K562 (cell line): ENCODE data around the gene MBOAT2. TPM values are rescaled to one million over a fixed set of nuclear protein-coding genes. Genes with fewer than 3 reads are reported as not detected.

Source experiments
- ATAC-seq: fragments of 200-7000 bp; cut with Tn5 transposase; 3 replicates; pipeline ENCODE4 v1.9.1; 2020; ENCODE audit warnings: moderate library complexity
- BruUV-seq: library from RNA; stranded (reverse); fragments of 400-500 nt; replicated peaks from 2 replicates; lab custom pipeline; 2021; lab: Mats Ljungman, UMichigan
- CTCF ChIA-PET: fragments of 300-600 bp; formaldehyde crosslinking; extraction: SDS; loops from one replicate; lab custom pipeline; 2021; ENCODE audit warnings: low intra/inter-chr PET ratio; lab: Yijun Ruan, JAX
- POLR2A ChIA-PET: fragments of 300-600, 350-650 bp; sonication (Branson Sonifier 250); formaldehyde crosslinking; extraction: SDS; loops from one replicate; lab custom pipeline; 2021; ENCODE audit warnings: antibody characterized with exemption, inconsistent platforms; lab: Yijun Ruan, JAX
- DNase-seq, 4 experiments: peaks; one replicate each; pipeline versions ENCODE4 v3.0.0 to v3.0.0-alpha.2; 2011 to 2018; ENCODE audit warnings: low spot score in 3 of 4, mixed read lengths in 3 of 4; ENCODE audit errors: extremely low read depth in 1 of 4
- FAIRE-seq: peaks from 2 replicates; lab custom pipeline; 2011; peaks lifted over from hg19 to GRCh38; lab: Jason Lieb, UNC
- H2AFZ ChIP-seq: 2 replicates; pipeline ENCODE4 v1.6.0; 2011; ENCODE audit warnings: low read depth, low read length, control low read depth, inconsistent platforms
- H3K27ac ChIP-seq: fragments of 200-600 bp; 3 replicates; pipeline ENCODE4 v1.8.0; 2011; ENCODE audit warnings: low read depth, mild to moderate bottlenecking, control low read depth, inconsistent platforms, low read length, moderate library complexity, mixed read lengths; ENCODE audit errors: extremely low read depth
- H3K27me3 ChIP-seq, 2 experiments: fragments of 300-600 bp in 1 of 2; 2 replicates in 1 of 2; 3 replicates in 1 of 2; pipeline versions ENCODE4 v1.6.0 to v1.8.0; 2011; ENCODE audit warnings: inconsistent platforms in 2 of 2, low read length in 2 of 2, mild to moderate bottlenecking in 1 of 2, mixed read lengths in 1 of 2, moderate library complexity in 1 of 2; ENCODE audit not compliant: control insufficient read depth in 2 of 2, insufficient read depth in 2 of 2
- H3K36me3 ChIP-seq: fragments of 300-600 bp; 3 replicates; pipeline ENCODE4 v1.8.0; 2011; ENCODE audit warnings: mild to moderate bottlenecking, low read length, inconsistent platforms; ENCODE audit not compliant: control insufficient read depth, insufficient read depth
- H3K4me1 ChIP-seq, 2 experiments: fragments of 200-600 bp in 1 of 2; replicated peaks in 1 of 2; 2 replicates in 1 of 2; 3 replicates in 1 of 2; pipeline versions ENCODE4 v1.5.1 to v1.8.0; 2011; ENCODE audit warnings: inconsistent platforms in 2 of 2, low read length in 2 of 2, mild to moderate bottlenecking in 1 of 2, mixed read lengths in 1 of 2, moderate library complexity in 1 of 2; ENCODE audit not compliant: control insufficient read depth in 2 of 2, insufficient read depth in 2 of 2
- H3K4me2 ChIP-seq: 2 replicates; pipeline ENCODE4 v1.6.1; 2011; ENCODE audit warnings: low read length, control low read depth, inconsistent platforms, mixed read lengths; ENCODE audit not compliant: insufficient read depth
- H3K4me3 ChIP-seq: fragments of 200-600 bp; sonication (generic), shearing (Covaris generic); 2 replicates; pipeline ENCODE4 v1.5.1; 2016; ENCODE audit warnings: control low read depth, inconsistent platforms
- H3K79me2 ChIP-seq: fragments of 200-600 bp; 3 replicates; pipeline ENCODE4 v1.8.0; 2011; ENCODE audit warnings: low read length, inconsistent platforms; ENCODE audit not compliant: control insufficient read depth, insufficient read depth
- H3K9ac ChIP-seq, 2 experiments: 2 replicates each; pipeline versions ENCODE4 v1.6.0 to v1.6.1; 2011; ENCODE audit warnings: low read depth in 2 of 2, low read length in 2 of 2, control low read depth in 1 of 2, inconsistent platforms in 1 of 2, mild to moderate bottlenecking in 1 of 2, mixed read lengths in 1 of 2; ENCODE audit not compliant: insufficient read depth in 1 of 2
- H3K9me1 ChIP-seq: one replicate; pipeline ENCODE4 v1.6.0; 2011; ENCODE audit warnings: inconsistent platforms, mild to moderate bottlenecking, low read length, moderate library complexity; ENCODE audit not compliant: control insufficient read depth, insufficient read depth
- H3K9me3 ChIP-seq: replicated peaks from 2 replicates; pipeline ENCODE4 v1.5.1; 2011; ENCODE audit warnings: low read depth, low read length, inconsistent platforms; ENCODE audit not compliant: control insufficient read depth, insufficient read depth
- H4K20me1 ChIP-seq: replicated peaks from 2 replicates; pipeline ENCODE4 v1.6.1; 2011; ENCODE audit warnings: low read length, inconsistent platforms, mixed read lengths; ENCODE audit not compliant: control insufficient read depth, insufficient read depth
- BHLHE40 ChIP-seq: IDR thresholded peaks from 2 replicates; pipeline ENCODE4 v1.6.1; 2011; ENCODE audit warnings: low read length, improper control_type of control experiment
- CBFA2T2 ChIP-seq: fragments of 450-650 bp; conservative IDR thresholded peaks from 2 replicates; pipeline ENCODE4 v1.6.1; 2017; ENCODE audit warnings: mild to moderate bottlenecking
- CBX3 ChIP-seq, 2 experiments: IDR thresholded peaks; 1 replicate in 1 of 2; 2 replicates in 1 of 2; pipeline ENCODE4 v1.6.1; 2012; ENCODE audit warnings: inconsistent platforms in 2 of 2, low read length in 2 of 2, borderline replicate concordance in 1 of 2, control low read depth in 1 of 2
- DPF2 ChIP-seq: fragments of 450-650 bp; IDR thresholded peaks from 2 replicates; pipeline ENCODE4 v1.6.1; 2016
- ILF3 ChIP-seq: fragments of 450-650 bp; IDR thresholded peaks from 2 replicates; pipeline ENCODE4 v1.6.1; 2018; ENCODE audit warnings: antibody characterized with exemption, mild to moderate bottlenecking, moderate library complexity, borderline replicate concordance
- KAT7 ChIP-seq: sonication (generic); formaldehyde crosslinking; IDR thresholded peaks from 2 replicates; pipeline ENCODE4 v1.8.0; 2022; ENCODE audit warnings: missing genetic modification reagents, mild to moderate bottlenecking, borderline replicate concordance
- KDM1A ChIP-seq, 2 experiments: fragments of 450-650 bp; IDR thresholded peaks; 2 replicates each; pipeline ENCODE4 v1.6.1; 2016; ENCODE audit warnings: mild to moderate bottlenecking in 2 of 2
- MEF2D ChIP-seq: conservative IDR thresholded peaks from 2 replicates; pipeline ENCODE4 v1.6.1; 2016; ENCODE audit warnings: low read depth, missing genetic modification characterization, missing compliant biosample characterization
- MNT ChIP-seq, 2 experiments: fragments of 450-650 bp; conservative IDR thresholded peaks; 2 replicates each; pipeline ENCODE4 v1.6.1; 2017; ENCODE audit warnings: mild to moderate bottlenecking in 2 of 2, moderate library complexity in 2 of 2
- MXI1 ChIP-seq: IDR thresholded peaks from 2 replicates; pipeline ENCODE4 v1.6.1; 2011; ENCODE audit warnings: low read depth, mild to moderate bottlenecking, improper control_type of control experiment, low read length
- MYC ChIP-seq, 2 experiments: fragments of 250-450 bp in 1 of 2; sonication (Bioruptor Pico) in 1 of 2; IDR thresholded peaks; 2 replicates each; pipeline versions ENCODE4 v1.5.1 to v1.6.1; 2012 to 2021; ENCODE audit warnings: low read depth in 2 of 2, borderline replicate concordance in 1 of 2, improper control_type of control experiment in 1 of 2, low read length in 1 of 2, mild to moderate bottlenecking in 1 of 2, moderate library complexity in 1 of 2
- SREBF2 ChIP-seq: sonication (generic); formaldehyde crosslinking; IDR thresholded peaks from 2 replicates; pipeline ENCODE4 v1.4.0; 2020; ENCODE audit warnings: mild to moderate bottlenecking, missing genetic modification reagents
- STAT5A ChIP-seq: IDR thresholded peaks from 2 replicates; pipeline ENCODE4 v1.6.1; 2012; ENCODE audit warnings: low read length, inconsistent platforms, borderline replicate concordance
- TAF1 ChIP-seq: IDR thresholded peaks from 2 replicates; pipeline ENCODE4 v1.6.1; 2011; ENCODE audit warnings: mild to moderate bottlenecking, low read length, moderate library complexity; ENCODE audit not compliant: insufficient read depth, control insufficient read depth, severe bottlenecking; ENCODE audit errors: extremely low read depth
- WGBS: fragments of 100-300 bp; shearing (Covaris generic); methylation state at CpG from one replicate; pipeline ENCODE4 v1.1.6; 2016; ENCODE audit warnings: low coverage, mixed read lengths; ENCODE audit not compliant: insufficient coverage; ENCODE audit errors: missing lambda C conversion rate; 5-methylcytosine and 5-hydroxymethylcytosine counted together
- in situ Hi-C: fragments of 300-500 bp; cut with MboI; formaldehyde crosslinking; loops from 4 replicates; pipeline ENCODE4 v1.15.0; 2018; ENCODE audit warnings: inconsistent platforms, mixed read lengths
- intact Hi-C: fragments of 100-400 bp; cut with micrococcal nuclease; formaldehyde crosslinking; loops from 2 replicates; pipeline ENCODE4 v1.14.2; 2022
- polyA plus RNA-seq, 8 experiments: library from polyadenylated mRNA; depleted of rRNA in 4 of 8; stranded (reverse) in 5 of 8; unstranded in 3 of 8; fragments of >200 nt; fragmentation: Nextera tagmentation in 2 of 8; fragmentation: Illumina TruSeq in 1 of 8; extraction: Ambion mirVana in 2 of 8; extraction: Trizol in 1 of 8; gene quantifications; 2 replicates each; pipeline versions ENCODE4 v1.2.1 to v1.2.3, GENCODE V29; 2011 to 2014; ENCODE audit warnings: inconsistent platforms in 1 of 8, missing spikeins in 1 of 8
- total RNA-seq, 7 experiments: library from RNA; depleted of rRNA in 6 of 7; stranded (reverse); fragments of >200 nt in 6 of 7; fragmentation: Illumina TruSeq in 2 of 7; extraction: Trizol in 2 of 7; gene quantifications; 2 replicates each; pipeline versions ENCODE4 v1.2.1 to v1.2.3, GENCODE V29; 2011 to 2021; ENCODE audit warnings: low replicate concordance in 1 of 7
- TF ChIP-seq, protein P1 (sequence below): fragments of 150-350 bp; IDR thresholded peaks from 2 replicates; pipeline ENCODE4 v1.6.1; 2014; ENCODE audit warnings: low read depth, mild to moderate bottlenecking, low read length, borderline replicate concordance

Gene MBOAT2
- total and polyA plus RNA-seq, 9 of the 15 experiments (the other 6 are each of a cell fraction or from before 2014, with no cell fraction given), result 8.4 to 122 (median 27.6) TPM

DNA sequence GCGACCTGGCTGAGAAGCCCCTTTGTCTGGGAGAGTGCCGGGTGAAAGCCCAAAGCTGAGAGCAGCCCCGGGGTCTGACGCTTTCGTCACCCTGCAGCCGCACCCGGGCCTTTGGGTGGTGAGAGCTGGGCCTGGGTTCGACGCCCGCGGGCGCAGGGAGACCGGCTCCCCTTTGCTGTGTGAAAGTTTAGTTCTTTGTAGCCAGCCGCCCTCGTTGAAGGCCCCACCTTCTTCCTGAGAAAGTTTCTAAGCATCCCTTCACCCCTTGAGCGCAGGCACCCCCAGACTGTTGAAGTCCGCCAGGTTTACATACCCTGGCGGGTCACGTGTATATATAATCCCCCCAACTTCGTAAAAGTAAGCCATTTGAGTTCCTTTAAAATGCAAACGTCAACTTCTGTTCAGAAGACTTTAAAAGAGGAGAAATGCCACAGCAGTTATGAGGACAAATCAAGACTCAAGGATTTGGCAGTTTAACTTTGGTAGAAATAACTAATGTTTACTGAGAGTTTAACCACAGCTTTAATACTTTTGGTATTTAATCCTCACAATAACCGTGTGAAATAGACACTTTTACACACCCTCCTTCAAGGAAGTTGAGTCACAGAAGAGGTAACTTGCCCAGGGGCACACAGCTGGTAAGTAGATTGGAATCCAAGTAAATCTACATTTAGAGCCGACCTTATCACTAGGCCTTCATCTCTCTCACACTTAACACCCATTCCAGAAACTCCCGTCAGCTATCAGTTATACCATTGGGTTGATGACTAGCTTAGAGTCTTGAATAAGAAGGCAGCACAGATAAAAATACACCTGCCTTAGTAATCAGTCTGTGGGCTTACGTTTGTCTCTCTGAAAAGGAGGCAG is 1.1 kb upstream of the MBOAT2 start:
- TSS peak; percentile 80 for BruUV-seq
- POLR2A ChIA-PET, result interaction anchor here (0.6 to 3.0 kb wide), 4 partner anchors 12 to 165 kb away, joined by 4 to 9 read pairs (median 6); no protein-coding TSS in a partner anchor
- H3K9me1 ChIP-seq, result no peaks in the 10 kb centered on the region
- no peaks in the 10 kb centered on the region; the same call in 2 of the 3 replicates for H3K36me3 ChIP-seq
- peak overlapping the region; percentile 87 for H3K27ac ChIP-seq
- CTCF ChIA-PET, result no interaction called here
- in situ Hi-C loops, result no loop called here
- H4K20me1 ChIP-seq, result no peaks in the 10 kb centered on the region
- FAIRE-seq (peak; percentile 65), ATAC-seq (peak; percentile 10), DNase-seq (peak; percentile 37 to 57 (median 38))
- WGBS, result 7% methylated on average over 25 of the region's 25 CpGs
- H2AFZ ChIP-seq, result peak overlapping the region; percentile 84
- H3K4me3 ChIP-seq, result peak overlapping the region; percentile 68
- peaks cover 5% of the 10 kb centered on the region; the same call in 1 of the 2 replicates for H3K9me3 ChIP-seq
- intact Hi-C loops, result loop anchor here (5.0 kb wide), 1 partner anchor 98 kb away; no protein-coding TSS in a partner anchor
- peaks cover 52% of the 10 kb centered on the region for H3K79me2 ChIP-seq
- peaks cover 16 to 26% of the 10 kb centered on the region in 2 experiments; a peak in 4 of 5 replicates for H3K4me1 ChIP-seq
- H3K4me2 ChIP-seq, result peak overlapping the region; percentile 80
- H3K27me3 ChIP-seq, result no peaks in the 10 kb centered on the region
- H3K9ac ChIP-seq, result peak overlapping the region; percentile 79 to 97
- TF ChIP-seq TAF1 (no peak), CBX3 (IDR thresholded peaks at IDR 0.05; ENCODE audit: borderline replicate concordance in 1 of 2, low read length in 2 of 2) (peak in 1 of 2 experiments; percentile 64; a peak in 1 of 3 replicates), SREBF2 (CRISPR knock-in tag) (no peak), CBFA2T2 (peak; percentile 61), BHLHE40 (0 out of 2 replicates have a peak, but pooled peaks have one; percentile 7), DPF2 (peak; percentile 61), MNT (conservative IDR thresholded peaks at IDR 0.05) (0 out of 4 replicates have a peak, but pooled peaks have one; percentile 20 to 34), STAT5A (0 out of 2 replicates have a peak, but pooled peaks have one; percentile 30), MYC (IDR thresholded peaks at IDR 0.05; ENCODE audit: low read depth, low read length) (no peak), MYC (CRISPR knock-in tag; IDR thresholded peaks at IDR 0.05; ENCODE audit: borderline replicate concordance, low read depth) (no peak), KAT7 (CRISPR knock-in tag) (peak; percentile 29; the same call in 1 of the 2 replicates), ILF3 (no peak), KDM1A (IDR thresholded peaks at IDR 0.05) (peak; percentile 53 to 63; a peak in 3 of 4 replicates), MXI1 (no peak), MEF2D (tag) (no peak)
- TF ChIP-seq, protein P1, sequence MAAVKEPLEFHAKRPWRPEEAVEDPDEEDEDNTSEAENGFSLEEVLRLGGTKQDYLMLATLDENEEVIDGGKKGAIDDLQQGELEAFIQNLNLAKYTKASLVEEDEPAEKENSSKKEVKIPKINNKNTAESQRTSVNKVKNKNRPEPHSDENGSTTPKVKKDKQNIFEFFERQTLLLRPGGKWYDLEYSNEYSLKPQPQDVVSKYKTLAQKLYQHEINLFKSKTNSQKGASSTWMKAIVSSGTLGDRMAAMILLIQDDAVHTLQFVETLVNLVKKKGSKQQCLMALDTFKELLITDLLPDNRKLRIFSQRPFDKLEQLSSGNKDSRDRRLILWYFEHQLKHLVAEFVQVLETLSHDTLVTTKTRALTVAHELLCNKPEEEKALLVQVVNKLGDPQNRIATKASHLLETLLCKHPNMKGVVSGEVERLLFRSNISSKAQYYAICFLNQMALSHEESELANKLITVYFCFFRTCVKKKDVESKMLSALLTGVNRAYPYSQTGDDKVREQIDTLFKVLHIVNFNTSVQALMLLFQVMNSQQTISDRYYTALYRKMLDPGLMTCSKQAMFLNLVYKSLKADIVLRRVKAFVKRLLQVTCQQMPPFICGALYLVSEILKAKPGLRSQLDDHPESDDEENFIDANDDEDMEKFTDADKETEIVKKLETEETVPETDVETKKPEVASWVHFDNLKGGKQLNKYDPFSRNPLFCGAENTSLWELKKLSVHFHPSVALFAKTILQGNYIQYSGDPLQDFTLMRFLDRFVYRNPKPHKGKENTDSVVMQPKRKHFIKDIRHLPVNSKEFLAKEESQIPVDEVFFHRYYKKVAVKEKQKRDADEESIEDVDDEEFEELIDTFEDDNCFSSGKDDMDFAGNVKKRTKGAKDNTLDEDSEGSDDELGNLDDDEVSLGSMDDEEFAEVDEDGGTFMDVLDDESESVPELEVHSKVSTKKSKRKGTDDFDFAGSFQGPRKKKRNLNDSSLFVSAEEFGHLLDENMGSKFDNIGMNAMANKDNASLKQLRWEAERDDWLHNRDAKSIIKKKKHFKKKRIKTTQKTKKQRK, result no peak
